Stimulated activated CD4-positive, alpha-beta T cell treated with anti-CD3 and anti-CD28 coated beads, Interleukin-1b, Interleukin-23, amount 100 ng/mL, for 1 hour (primary cell): Measurements from ENCODE around the gene ITPRIP.

Experiments
- DNase-seq, 2 donors: peaks; one replicate each; pipeline ENCODE4 v3.0.0-alpha.2; 2020; ENCODE audit warnings: low read depth in 2 of 2

ITPRIP gene

GRCh38 chr10:104279550-104280259 is 58.6 kb downstream of the ITPRIP start:
- DNase-seq: no peak

GRCh38 chr10:104277785-104278184 is 60.5 kb downstream of the ITPRIP start:
- DNase-seq: no peak

DNA sequence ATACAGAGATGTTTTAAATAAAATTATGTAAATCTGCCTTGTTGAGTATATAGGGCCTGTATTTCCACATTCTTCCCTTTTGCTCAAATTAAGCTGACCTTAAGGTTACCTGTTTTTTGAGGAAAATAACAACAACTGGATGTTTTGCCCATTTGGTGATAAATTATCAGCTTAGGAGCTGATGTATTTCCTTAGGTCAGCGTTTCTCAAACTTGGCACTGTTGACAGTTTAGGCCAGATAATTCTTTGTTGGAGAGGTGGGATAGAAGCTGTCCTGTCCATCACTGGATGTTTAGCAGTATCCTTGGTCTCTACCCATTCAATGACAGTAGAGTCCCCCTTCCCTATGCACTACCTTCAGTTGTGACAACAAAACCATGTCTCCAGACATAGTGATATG is 62.1 kb downstream of the ITPRIP start:
- DNase-seq: no peak

DNA sequence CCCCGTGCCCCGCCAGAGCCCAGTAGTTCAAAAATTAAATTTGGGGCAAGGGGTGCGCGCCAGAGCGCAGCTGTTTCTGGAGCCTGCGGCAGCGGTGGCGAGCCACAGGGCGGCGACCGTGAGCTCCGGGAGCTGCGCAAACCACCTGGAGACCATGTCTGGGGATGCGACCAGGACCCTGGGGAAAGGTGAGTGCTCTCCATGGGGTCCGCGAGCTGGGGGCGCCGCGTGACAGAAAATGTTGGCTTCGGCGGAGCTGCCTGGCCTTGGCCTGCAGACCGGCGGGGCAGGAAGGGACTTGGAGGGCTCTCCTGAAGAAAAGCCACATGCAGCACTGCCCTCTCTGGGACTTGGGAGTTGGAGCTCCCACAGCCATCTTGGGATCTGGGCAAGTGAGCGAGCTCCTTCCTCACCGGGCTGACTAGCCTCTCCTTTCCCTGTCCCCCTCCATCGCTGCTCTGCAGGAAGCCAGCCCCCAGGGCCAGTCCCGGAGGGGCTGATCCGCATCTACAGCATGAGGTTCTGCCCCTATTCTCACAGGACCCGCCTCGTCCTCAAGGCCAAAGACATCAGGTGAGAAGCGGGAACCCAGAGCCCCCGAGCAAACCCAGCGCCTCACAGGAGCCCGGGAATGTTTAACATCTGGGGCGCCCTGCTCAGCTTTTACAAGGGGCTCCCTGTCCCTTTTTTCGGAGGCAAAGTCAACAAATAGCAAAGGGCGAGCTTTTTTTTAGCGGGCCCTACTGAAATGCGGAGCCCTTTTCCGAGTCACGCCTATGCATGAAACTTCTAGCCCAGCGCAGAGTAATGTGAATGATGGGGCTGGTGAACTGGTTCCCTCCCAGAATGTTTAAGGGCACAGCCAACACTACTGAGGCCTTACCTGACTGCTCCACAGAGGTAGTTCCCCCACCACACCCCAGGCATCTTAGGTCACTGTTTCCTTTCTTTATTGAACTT is 63.2 kb downstream of the ITPRIP start:
- no peak for DNase-seq

DNA sequence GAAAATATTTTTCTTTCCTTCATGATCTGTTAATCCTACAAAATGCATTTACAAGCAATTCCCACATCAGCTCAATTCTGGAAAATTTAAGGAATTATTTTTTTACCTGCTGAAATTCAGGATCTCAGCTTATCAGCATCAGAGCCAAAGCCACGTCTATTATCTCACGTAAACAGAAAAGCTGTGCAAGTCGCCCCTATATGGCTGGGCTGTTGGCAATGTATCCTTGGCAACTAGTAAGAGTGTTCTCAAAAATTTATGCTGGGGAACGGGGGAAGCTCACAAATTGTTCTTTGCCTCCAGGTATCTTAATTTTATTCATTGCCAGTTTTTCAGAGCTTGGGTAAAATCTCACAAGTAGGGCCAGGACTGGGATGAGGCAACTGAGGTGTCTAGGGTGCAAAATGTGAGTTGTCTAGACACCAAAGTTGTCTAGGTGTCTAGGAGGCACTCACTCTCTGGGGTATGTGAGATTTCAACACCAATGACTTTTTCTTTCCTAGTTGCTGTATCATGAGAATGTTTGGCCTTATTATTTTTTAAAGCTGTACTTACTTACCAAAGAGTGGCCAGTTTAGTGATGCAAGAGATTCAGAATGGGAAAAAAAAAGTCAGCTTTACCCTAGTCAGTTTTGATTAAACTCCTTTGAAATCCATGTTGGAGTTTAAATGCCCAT is 64.2 kb downstream of the ITPRIP start:
- no peak for DNase-seq

DNA sequence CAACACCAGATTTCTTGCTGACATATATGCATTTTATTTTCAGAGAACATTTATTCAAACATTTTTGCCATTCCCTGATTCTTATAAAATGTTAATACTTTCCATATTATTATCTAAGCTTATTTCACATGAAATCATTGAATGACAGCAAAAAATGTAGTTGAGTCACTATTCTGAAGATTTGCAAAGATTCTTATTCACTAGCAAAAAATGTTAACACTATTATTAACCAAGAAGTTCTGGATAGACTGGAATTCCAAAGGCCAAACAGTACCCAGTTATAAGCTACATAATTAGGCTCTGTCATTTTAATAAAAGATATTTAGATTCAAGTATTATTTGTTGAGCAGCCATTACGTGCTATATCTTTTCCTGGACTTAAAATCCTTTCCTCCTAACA is 65.0 kb downstream of the ITPRIP start:
- no peak for DNase-seq

DNA sequence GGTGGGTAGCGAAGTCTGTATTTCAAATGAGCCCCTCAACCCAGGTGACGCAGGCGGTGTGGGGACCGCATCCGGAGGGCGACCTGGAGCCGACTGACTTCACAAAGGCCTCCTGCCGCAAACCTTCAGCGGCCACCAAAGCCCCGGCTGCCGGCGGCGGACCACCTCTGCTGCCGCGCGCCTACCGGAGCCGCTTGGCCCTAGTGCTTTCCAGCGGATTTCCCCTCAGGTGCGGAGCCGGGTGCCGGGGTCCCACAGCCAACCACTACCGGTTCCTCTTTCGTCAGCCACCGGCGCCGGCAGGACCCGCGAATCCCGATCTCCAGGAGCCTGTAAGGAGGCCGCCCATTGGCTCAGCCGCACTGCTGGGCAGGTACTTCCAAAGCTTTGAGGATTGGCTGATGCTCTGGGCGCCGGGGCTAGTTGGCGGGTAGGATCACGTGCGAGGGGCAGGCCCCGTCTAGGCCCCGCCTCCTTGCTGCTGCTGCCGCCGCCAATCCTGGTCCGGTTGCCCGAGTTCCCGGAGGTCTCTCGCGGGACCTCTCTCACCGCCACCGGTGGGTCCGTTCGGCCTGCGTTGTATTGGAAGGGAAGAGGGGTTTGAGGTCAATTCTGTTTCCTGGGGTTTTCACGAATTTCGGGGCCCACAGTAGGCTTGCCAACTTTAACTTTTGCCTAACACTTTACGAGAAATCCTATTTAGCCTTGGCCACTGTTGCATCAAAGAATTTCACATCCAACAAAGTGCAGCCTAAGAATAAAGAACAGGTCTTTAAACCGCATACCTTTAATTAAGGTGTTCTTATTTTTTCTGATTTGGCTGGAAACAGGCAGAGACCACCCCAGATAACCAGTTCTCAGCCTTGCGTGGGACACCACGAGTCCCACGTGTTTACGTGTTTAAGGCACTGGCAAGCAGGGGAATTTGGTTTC is 69.3 kb downstream of the ITPRIP start, which contains the start of gene GSTO2:
Gene GSTO2 (plus strand): TSS at position 472 of the 933 bp plus-strand sequence. CDS start 5,732 bp downstream, outside the sequence.
- DNase-seq: peak; percentile 87 to 96

GRCh38 chr10:104268405-104268712 is 69.9 kb downstream of the ITPRIP start:
- DNase-seq: no peak

DNA sequence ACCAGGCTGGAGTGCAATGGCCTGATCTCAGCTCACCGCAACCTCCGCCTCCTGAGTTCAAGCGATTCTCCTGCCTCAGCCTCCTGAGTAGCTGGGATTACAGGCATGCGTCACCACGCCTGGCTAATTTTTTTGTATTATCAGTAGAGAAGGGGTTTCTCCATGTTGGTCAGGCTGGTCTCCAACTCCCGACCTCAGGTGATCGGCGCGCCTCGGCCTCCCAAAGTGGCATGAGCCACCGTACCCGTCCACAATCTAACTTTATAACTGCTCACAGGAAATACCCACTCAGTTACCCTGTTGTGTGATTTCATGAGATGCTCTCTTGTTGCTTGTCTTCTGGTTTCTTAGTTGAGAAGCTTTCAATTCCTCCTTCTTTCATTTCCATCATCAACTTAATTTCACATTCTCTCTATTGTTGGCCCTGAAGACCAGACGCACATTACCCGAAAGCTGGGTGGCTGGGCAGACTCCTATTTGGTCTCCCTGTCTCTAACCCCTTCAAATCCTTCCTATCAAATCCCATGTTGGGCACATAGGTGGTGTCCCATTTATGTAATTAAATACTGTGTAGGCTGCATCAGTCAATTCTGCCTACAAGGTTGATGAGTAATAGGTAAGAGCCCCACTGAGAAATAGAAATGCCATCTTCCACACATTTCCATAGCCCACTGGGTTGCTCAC is 70.4 kb downstream of the ITPRIP start:
- no peak for DNase-seq

- DNase-seq: no peak
These were observed 73.5 kb downstream of the ITPRIP start for GRCh38 chr10:104264783-104265182.

GRCh38 chr10:104262055-104262454 is 76.2 kb downstream of the ITPRIP start:
- DNase-seq: no peak

DNA sequence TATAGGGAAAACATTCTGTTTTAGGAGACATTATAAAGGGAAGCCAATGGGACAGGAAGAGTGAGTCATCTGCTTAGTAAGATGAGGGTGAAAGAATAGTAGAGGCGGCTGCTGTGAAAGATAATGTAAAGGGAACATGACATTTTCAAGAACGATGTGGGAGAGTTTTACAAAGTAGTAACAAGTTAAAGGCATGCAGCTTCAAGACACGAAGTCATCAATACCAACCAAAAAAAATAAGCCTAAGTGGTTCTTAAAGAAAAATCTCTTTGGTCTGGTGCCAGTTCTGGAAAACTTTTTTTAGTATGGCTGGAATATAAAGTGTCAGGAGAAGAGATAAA is 77.5 kb downstream of the ITPRIP start:
- no peak for DNase-seq

- DNase-seq: no peak
These were observed 78.1 kb downstream of the ITPRIP start for GRCh38 chr10:104259999-104260774.
